Activated CD8-positive, alpha-beta memory T cell treated with anti-CD3 and anti-CD28 coated beads, Interleukin-2, amount 50 U/mL, for 1 hour (primary cell): ENCODE data around the gene MEGF11.

Source experiments
- DNase-seq: peaks from one replicate; pipeline ENCODE4 v3.0.0-alpha.2; 2020; ENCODE audit errors: extremely low read depth

Gene MEGF11

DNA sequence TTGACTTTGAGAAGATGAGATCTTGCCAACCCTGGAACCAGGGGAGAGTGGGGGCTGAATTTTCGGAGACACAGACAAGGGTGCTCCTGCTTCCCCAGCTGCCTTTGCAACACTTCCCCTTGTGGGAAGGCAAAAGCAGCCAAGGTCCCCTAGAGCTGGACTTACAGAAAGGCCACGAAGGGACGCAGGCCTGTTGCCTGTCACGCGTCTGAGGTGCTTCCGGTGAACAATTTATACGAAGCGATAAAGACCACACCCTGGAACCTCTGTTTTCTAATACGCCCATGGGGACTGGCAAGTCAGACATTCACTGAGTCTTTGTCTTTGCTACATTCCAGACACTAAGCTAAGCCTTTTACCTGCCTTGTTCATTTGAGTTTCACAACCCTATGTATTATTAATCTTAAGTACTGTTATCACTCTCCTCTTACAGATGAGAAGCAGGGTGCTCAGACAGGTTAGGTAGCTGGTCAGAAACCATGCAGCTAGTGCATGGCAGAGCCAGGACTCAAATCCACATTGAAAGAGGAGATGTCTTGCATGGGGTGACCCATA, 13.2 kb downstream of the MEGF11 start:
- no peak for DNase-seq

DNA sequence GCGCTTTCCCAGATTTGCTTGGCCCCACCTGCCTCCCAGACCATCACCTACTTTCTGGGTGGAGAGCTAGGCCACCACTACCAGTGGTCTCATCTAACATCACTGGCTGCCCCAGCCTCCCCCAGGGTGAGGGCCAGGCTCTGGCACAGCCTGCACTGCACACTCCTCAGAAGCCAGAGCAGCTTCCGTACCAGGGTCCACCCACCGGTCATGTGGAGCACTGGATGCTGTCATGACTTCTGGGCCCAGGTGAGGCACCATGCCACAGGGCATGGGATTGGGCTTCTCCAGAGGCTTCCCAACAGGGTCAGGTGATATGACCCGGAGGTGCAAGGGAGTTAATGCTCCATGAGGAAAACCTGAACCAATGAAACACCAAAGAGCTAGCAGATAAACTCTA, 14.0 kb downstream of the MEGF11 start:
- no peak for DNase-seq

DNA sequence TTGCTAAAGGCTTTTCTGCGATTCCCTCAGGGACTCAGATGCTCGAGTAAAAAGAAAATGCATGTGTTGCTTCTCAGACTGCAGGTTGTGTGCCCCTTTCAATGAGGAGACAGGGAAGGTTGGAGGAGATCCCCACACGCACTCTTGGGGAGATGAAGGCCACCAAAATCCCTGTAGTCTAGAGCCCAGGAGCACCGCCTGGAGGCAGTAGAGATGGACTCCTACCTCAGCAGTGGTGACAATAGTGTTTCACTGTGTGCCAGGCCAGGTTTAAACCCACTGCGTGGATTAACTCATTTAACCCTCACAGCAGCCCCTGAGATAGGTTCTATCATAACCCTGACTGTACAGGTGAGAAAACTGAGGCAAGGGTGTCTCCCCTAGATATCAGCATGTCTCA, 15.2 kb downstream of the MEGF11 start:
- no peak for DNase-seq

DNA sequence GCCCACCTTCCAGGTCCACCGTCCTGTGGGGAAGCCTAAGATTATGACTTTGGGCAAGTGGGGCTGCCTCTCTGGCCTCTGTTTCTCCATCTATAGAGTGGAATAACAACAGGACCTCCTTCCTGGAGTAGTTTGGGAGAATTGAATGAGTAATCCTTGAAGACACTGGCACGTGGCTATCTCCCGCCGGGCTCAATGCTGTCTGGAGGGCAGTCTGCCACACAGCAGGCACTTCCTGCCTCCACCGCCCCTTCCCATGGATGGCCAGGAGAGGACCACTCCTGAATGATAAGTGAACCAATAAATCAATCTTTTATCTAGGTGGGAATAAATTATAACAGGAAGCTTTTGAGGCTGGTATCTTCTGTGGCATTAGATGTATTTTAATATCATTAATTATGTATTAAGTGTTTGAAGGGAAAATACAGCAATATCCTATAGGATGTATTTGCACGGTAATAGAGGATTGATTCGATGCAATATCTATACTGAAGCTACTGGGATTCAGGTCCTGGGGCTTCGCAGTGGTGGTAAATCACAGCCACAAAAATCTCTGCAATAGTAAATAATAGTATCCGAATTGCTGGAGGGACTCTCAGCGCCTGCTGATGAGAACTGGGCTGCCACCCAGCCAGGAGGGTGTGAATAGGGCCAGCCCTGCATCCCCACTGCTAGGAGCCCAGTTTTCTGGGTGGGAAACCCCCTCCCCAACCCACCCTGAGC, 15.9 kb downstream of the MEGF11 start:
- no peak for DNase-seq

DNA sequence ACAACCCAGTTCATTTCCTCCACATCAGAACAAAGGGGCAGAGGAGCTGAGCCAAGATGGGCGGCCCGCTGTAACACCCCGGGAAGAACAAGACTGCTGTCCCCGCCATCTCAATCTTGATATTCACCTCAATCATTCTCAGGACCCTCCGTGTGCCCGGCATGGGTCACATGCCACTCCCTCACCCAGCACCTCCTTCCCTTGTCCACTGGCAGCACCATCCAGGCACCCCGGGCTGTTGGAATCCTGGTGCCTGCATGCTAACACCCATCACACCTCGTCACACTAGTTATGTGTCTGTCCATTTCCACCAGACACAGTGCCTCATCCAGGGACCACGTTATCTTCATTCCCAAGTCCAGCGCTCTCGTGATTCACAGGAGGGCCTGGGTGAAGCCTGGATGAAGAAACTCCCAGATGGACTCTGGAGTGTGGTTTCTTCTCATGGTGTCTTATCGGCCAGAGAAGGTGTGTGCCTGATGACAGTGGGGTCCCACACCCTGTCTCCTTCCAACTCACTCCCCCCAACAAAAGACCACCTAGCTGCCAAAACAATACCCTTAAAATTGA, 16.7 kb downstream of the MEGF11 start:
- DNase-seq, result no peak

DNA sequence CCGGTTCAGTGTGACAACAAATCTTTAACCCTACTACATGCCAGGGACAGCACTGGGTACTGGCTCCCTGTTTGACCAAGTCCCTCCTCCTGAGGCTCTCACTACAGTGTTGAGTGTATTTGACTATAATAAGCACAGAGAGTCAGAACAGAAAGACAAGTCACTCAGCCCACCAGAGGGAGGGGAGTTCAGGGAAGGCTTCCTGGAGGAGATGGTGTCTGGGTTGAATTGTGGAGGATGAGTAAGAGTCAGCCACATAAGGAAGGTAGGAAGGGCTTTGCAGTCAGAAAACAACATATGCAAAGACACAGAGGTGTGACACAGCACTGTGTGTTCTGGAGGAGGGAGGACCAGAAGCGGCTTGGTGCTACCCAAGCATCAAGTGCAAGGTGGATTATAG, 17.7 kb downstream of the MEGF11 start:
- DNase-seq, result no peak

DNA sequence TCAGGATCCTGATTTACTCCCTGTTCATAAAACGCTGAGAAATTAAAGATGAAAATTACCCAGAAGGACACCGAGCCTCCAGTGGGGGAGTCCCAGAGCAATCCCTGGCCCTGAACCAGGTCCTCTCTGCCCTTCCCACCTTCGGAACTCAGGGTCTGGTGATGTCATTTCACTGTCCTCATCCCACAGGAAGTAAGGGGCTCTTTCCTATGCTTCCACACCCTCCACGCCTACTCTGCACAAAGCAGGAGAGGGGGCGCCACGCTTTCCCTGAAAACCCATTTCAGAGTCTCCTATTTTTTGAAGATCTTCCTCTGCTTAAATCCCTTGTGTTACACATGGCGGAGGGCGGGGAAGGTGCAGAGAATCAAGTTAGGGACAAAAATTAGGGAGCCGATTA, 18.8 kb downstream of the MEGF11 start:
- no peak for DNase-seq

DNA sequence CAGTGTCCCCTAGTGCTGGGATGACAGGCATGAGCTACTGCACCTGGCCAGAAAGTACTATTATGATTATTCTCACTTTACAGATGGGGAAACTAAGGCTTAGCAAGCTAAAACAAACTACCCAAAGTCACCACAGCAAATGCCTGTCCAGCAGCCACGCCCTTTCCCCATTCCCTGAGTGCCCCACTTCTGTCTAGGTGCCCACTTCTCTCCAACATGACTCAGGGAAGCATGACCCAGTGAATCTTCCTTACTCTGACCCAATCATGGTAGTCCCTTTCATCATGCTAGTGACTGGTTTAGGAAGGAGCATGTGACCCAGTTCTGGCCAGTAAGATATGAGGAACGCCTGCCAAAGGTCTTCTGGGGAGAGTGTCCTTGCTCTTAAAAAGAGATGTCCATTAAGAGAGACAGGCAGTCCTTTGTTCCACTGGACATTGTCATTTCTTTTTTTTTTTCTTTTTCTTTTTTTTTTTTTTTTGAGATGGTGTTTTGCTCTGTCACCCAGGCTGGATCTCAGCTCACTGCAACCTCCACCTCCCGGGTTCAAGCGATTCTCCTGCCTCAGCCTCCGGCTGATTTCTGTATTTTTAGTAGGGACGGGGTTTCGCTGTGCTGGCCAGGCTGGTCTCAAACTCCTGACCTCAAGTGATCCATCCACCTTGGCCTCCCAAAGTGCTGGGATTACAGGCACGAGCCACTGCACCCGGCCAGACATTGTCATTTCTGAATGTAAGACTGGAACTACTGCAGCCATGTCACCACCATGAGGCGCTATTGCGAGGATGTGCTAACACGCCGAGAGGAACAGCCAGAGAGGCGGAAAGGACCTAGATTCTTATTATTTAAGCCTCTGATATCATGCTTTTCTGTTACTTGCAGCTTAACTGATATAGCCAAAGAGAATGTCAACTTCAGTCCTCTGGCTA, 19.8 kb downstream of the MEGF11 start:
- no peak for DNase-seq

DNA sequence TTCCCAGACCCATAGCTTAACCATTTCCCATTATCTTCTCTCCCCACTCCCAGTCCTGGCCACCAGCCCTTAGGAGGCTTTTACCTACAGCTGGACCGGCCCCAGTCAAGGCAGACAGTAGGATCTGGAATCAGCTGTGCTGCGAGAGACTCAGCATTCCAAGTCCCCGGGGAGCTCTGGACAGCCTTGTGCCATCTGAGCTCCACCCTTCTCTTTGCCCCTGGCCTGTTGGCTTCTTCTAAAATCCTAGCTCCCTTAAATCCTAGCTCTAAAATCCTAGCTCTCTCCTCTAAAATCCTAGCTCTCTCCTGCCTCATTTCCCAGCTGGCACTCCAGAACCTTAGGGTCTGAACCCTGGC, 21.3 kb downstream of the MEGF11 start:
- no peak for DNase-seq

DNA sequence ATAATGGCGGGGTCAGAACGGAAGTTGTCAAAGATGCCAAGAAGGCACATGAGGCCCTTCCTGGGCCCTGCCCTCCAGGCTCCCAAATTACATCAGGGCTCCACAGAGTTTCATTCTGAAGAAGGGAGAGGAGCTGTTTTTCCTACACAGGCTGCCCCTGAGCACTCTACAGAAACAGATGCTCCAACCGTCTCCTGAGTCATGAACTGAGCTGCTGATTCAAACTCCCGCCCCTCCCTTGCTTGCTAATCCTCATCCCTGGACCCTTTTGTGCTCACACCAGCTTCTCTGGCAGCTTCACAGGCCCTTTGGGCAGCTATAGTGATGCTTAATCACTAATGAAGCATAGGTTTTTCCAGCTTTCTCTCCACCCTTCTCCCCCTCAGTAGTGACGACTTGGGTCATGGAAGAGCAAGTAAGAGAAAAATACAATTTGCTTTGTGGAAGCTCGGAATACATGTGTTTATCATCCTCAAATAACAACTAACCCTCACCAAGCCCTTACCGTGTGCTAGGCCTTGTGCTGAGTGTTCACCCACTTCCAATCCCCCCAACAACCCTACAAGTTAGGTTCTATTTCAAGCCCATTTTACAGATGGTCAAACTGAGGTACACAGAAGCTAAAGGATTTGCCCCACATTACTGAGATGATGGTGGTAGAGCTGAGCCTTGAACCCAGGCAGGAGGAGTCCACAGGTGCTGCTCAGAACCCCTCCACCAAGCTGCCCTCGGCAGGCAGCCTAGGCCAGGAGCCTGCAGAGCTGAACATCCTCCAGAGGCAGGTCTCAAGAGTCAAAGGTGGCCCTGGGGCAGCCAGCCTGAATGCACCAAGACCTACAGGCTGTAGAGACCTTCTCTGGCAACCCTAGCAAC, 21.9 kb downstream of the MEGF11 start:
- no peak for DNase-seq

DNA sequence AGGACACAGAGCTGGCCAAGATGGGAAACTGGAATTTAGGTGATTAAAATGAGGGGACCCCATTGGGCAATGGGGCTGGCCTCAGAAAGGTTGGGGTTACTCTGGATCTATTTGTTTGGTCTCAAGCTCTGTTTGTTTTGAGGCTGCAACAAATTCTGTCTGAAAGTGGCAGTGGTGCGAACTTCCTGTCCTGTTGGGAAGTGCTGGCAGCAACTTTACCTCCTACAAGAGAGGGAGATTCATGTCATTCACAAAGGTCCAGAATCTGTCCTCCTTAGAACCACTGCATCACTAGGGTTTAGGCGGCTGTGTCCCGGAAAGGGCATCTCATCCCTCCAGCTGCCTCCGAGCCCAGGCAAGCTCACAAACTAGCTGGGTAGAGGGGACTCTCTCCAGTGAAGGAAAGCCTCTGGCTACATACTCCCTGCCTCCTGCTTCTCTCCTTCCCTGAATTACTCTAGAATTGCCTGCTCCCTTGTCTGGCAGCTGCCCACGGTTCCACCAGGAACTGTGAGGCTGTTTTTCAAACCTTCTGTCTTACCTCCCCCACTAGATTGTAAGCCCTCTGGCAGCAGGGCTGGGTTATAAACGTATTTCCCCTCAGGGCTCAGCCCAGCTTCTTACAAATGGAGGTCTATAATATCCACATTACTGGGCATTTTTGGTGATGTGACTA, 23.6 kb downstream of the MEGF11 start:
- DNase-seq, result no peak

DNA sequence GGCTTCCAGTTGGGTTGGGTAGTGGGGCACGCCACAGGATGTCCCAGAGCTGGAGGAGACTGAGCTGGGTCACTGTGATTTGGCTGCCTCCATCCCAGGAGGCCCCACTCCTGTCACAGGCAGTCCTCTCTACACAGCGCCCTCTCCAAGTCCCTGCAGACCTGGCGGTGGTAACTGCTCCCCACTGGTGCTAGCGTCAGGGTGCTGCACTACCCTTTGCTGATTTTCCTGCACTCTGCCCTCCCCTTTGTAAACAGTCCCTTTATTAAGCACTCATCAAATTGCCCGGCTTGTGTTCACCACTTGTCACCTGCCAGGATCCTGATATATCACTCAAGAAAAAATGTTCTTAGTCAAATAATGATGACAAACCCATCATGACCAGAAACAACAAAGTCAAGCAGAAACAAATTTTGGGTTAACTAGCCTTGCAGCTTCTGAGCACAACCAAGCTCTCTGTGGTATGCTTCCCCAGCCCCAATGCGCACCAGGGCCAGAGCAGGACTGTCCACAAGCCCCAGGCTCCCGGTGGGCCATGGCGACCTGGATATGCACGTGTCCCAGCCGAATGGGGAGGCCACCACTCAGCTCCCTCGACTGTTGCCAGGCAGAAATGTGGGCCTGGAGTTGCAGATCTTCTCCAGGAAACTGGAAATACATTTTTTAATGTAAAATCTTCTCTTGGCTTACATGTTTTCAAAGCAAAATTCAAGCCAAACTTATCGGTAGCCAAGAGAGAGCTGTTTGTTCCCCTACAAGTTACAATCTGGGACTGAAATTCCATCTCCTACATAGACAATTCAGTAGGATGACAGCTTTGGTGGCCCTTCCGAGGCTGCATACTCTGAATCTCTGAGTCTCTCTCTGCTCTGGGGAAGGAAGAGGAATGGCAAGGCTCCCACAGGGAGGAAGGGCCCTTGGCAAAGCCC, 24.5 kb downstream of the MEGF11 start:
- no peak for DNase-seq

DNA sequence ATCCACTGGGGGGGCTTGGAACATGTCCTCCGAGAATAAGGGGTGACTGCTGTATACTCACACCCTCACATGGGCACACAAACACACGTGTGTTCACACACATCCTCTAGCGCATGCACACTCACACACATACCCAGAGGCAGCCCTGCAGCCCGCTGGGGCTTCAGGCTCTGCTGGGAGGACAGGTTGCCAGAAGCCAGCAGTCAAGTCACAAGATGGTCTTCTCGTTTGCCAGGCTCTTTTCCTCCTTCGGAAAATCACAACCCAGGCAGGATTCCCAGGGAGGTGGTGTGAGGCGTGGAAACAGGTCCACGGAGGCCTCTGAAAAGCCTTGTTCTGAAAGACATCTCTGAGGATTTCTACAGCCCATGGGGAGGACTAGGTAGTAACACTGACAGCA, 26.8 kb downstream of the MEGF11 start:
- DNase-seq, result no peak

DNA sequence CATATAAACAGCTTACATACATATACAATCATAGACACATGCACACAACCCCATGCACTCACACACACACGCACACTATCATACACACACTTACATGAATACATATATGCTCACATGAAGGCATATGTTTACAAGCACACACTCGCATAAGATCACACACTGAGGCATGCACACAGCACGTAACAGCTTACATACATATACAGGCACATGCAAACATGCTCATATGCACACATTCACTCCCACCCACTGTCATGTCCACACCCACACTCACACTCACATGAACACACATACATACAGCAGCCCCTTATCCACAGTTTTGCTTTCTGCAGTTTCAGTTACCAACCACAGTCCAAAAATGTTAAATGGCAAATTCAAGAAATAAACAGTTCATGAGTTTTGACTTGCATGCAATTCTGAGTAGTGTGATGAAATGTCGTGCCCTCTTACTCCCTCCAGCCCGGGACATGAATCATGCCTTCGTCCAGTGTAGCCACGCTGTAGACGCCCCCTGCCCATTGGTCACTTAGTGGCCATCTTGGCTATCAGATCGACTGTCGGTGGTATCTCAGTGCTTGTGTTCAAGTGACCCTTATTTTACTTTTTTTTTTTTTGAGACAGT, 27.8 kb downstream of the MEGF11 start:
- no peak for DNase-seq

DNA sequence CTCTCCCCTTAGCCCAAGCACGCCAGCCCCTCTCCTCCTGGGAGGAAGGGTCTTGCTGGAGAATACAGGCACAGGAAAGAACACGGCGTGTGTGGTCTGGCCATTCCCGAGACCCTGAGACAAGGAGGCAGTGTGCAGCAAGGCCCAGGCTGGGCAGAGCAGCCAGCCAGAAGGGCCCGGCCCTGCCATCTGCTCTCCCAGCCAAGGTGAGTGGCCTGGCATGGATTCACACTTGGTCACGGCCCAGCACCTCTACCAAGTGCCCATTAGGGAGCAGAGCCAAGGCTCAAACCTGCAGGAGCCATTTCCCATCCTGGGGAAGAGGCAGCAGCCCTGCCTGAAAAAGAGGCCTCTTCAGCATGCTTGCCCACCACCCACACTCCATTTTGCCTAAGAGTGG, 28.6 kb downstream of the MEGF11 start:
- DNase-seq, result no peak

DNA sequence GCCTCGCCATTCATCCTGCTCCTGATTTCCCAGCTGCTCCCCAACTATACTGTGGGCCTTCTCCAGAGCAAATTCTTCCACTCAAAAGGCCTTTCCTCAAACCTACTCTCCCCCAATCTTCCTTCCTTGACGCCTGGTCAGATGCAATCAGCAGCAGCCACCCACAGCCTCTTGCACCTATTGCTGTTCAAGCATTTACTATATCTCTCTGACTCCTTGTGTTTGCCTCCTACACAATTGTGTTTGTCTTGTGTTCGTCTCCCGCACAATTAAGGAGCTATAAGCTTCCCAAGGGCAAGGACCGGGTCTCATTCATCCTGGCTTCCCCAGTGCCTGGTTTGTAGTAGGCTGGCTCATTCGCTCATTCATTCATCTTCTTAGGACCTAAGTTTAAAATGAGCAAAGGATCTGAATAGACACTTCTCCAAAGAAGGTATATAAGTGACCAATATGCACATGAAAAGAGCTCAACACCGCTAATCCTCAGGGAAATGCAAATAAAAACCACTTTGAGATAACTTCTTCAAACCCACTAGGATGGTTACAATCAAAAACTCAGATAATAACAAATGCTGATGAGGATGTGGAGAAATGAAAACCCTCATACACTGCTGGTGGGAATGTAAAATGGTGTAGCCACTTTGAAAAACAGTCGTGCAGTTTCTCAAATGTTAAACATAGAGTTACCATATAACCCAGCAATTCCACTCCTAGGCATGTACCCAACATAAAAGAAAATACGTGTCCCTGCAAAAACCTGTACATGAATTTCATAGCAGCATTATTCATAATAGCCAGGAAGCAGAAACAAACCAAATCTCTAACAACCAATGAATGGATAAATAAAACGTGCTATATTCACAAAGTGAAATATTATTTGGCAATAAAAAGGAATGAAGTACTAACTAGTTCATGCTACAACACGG, 31.0 kb downstream of the MEGF11 start:
- no peak for DNase-seq

DNA sequence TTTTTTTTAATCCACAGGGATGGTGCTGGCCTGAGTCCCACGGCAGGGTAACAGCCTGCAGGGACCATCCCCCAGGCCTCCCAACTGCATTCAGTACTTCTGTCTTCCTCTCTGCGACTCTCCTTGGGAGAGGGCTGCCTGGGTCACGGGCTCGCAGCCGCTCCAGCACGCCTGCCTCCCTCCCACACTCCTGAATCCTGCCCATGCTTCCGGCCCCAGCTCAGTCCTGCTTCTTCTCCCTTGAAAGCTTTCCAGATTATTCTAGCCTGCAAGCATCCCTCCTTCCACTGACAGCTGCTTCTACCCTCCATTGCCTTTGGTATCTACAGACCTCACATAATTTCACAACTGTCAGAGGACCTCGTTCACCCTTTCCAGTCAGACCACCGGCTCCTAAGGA, 32.4 kb downstream of the MEGF11 start:
- DNase-seq, result no peak

DNA sequence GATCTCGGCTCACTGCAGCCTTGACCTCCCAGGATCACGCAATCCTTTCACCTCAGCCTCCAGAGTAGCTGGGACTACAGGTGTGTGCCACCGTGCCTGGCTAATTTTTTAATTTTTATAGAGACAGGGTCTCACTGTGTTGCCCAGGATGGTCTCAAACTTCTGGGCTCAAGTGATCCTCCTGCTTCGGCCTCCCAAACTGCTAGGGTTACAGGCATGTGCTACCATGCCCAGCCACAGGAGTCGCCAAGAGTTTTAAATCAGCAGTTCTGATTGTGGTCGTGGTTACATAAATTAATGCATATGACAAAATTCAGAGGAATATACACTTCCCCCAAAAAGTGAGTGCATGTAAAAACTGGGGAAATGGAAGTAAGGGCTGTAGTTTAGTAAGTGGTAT, 32.9 kb downstream of the MEGF11 start:
- no peak for DNase-seq
